K562 (cell line): Measurements from ENCODE around the gene TFF3. TPM values are rescaled to one million over a fixed set of nuclear protein-coding genes. Genes with fewer than 3 reads are reported as not detected.

ENCODE experiments used
- ATAC-seq: fragments of 200-7000 bp; cut with Tn5 transposase; 3 replicates; pipeline ENCODE4 v1.9.1; 2020; ENCODE audit warnings: moderate library complexity
- BruUV-seq: library from RNA; stranded (reverse); fragments of 400-500 nt; replicated peaks from 2 replicates; lab custom pipeline; 2021; lab: Mats Ljungman, UMichigan
- CTCF ChIA-PET: fragments of 300-600 bp; formaldehyde crosslinking; extraction: SDS; loops from one replicate; lab custom pipeline; 2021; ENCODE audit warnings: low intra/inter-chr PET ratio; lab: Yijun Ruan, JAX
- POLR2A ChIA-PET: fragments of 300-600, 350-650 bp; sonication (Branson Sonifier 250); formaldehyde crosslinking; extraction: SDS; loops from one replicate; lab custom pipeline; 2021; ENCODE audit warnings: antibody characterized with exemption, inconsistent platforms; lab: Yijun Ruan, JAX
- DNase-seq, 4 experiments: peaks; one replicate each; pipeline versions ENCODE4 v3.0.0 to v3.0.0-alpha.2; 2011 to 2018; ENCODE audit warnings: low spot score in 3 of 4, mixed read lengths in 3 of 4; ENCODE audit errors: extremely low read depth in 1 of 4
- FAIRE-seq: peaks from 2 replicates; lab custom pipeline; 2011; peaks lifted over from hg19 to GRCh38; lab: Jason Lieb, UNC
- H2AFZ ChIP-seq: 2 replicates; pipeline ENCODE4 v1.6.0; 2011; ENCODE audit warnings: low read depth, low read length, control low read depth, inconsistent platforms
- H3K27ac ChIP-seq: fragments of 200-600 bp; 3 replicates; pipeline ENCODE4 v1.8.0; 2011; ENCODE audit warnings: low read depth, mild to moderate bottlenecking, control low read depth, inconsistent platforms, low read length, moderate library complexity, mixed read lengths; ENCODE audit errors: extremely low read depth
- H3K27me3 ChIP-seq, 2 experiments: fragments of 300-600 bp in 1 of 2; 2 replicates in 1 of 2; 3 replicates in 1 of 2; pipeline versions ENCODE4 v1.6.0 to v1.8.0; 2011; ENCODE audit warnings: inconsistent platforms in 2 of 2, low read length in 2 of 2, mild to moderate bottlenecking in 1 of 2, mixed read lengths in 1 of 2, moderate library complexity in 1 of 2; ENCODE audit not compliant: control insufficient read depth in 2 of 2, insufficient read depth in 2 of 2
- H3K36me3 ChIP-seq: fragments of 300-600 bp; 3 replicates; pipeline ENCODE4 v1.8.0; 2011; ENCODE audit warnings: mild to moderate bottlenecking, low read length, inconsistent platforms; ENCODE audit not compliant: control insufficient read depth, insufficient read depth
- H3K4me1 ChIP-seq, 2 experiments: fragments of 200-600 bp in 1 of 2; replicated peaks in 1 of 2; 2 replicates in 1 of 2; 3 replicates in 1 of 2; pipeline versions ENCODE4 v1.5.1 to v1.8.0; 2011; ENCODE audit warnings: inconsistent platforms in 2 of 2, low read length in 2 of 2, mild to moderate bottlenecking in 1 of 2, mixed read lengths in 1 of 2, moderate library complexity in 1 of 2; ENCODE audit not compliant: control insufficient read depth in 2 of 2, insufficient read depth in 2 of 2
- H3K4me2 ChIP-seq: 2 replicates; pipeline ENCODE4 v1.6.1; 2011; ENCODE audit warnings: low read length, control low read depth, inconsistent platforms, mixed read lengths; ENCODE audit not compliant: insufficient read depth
- H3K4me3 ChIP-seq: fragments of 200-600 bp; sonication (generic), shearing (Covaris generic); 2 replicates; pipeline ENCODE4 v1.5.1; 2016; ENCODE audit warnings: control low read depth, inconsistent platforms
- H3K79me2 ChIP-seq: fragments of 200-600 bp; 3 replicates; pipeline ENCODE4 v1.8.0; 2011; ENCODE audit warnings: low read length, inconsistent platforms; ENCODE audit not compliant: control insufficient read depth, insufficient read depth
- H3K9ac ChIP-seq, 2 experiments: 2 replicates each; pipeline versions ENCODE4 v1.6.0 to v1.6.1; 2011; ENCODE audit warnings: low read depth in 2 of 2, low read length in 2 of 2, control low read depth in 1 of 2, inconsistent platforms in 1 of 2, mild to moderate bottlenecking in 1 of 2, mixed read lengths in 1 of 2; ENCODE audit not compliant: insufficient read depth in 1 of 2
- H3K9me1 ChIP-seq: one replicate; pipeline ENCODE4 v1.6.0; 2011; ENCODE audit warnings: inconsistent platforms, mild to moderate bottlenecking, low read length, moderate library complexity; ENCODE audit not compliant: control insufficient read depth, insufficient read depth
- H3K9me3 ChIP-seq: replicated peaks from 2 replicates; pipeline ENCODE4 v1.5.1; 2011; ENCODE audit warnings: low read depth, low read length, inconsistent platforms; ENCODE audit not compliant: control insufficient read depth, insufficient read depth
- H4K20me1 ChIP-seq: replicated peaks from 2 replicates; pipeline ENCODE4 v1.6.1; 2011; ENCODE audit warnings: low read length, inconsistent platforms, mixed read lengths; ENCODE audit not compliant: control insufficient read depth, insufficient read depth
- BRD9 ChIP-seq: fragments of 450-650 bp; IDR thresholded peaks from 2 replicates; pipeline ENCODE4 v1.6.1; 2018; ENCODE audit warnings: low read depth; ENCODE audit not compliant: partially characterized antibody
- CREM ChIP-seq: IDR thresholded peaks from 2 replicates; pipeline ENCODE4 v1.6.1; 2014; ENCODE audit warnings: antibody characterized with exemption, low read depth
- CUX1 ChIP-seq: fragments of 200-800 bp; sonication (Bioruptor generic); IDR thresholded peaks from 2 replicates; pipeline ENCODE4 v1.6.1; 2016; ENCODE audit warnings: missing genetic modification characterization, missing compliant biosample characterization
- ETV1 ChIP-seq: fragments of 450-650 bp; conservative IDR thresholded peaks from 2 replicates; pipeline ENCODE4 v1.6.1; 2016; ENCODE audit warnings: missing genetic modification characterization, control low read depth, low read depth, missing compliant biosample characterization
- ETV6 ChIP-seq, 3 experiments: fragments of 150-350 bp in 1 of 3; sonication (generic) in 1 of 3; formaldehyde crosslinking in 1 of 3; IDR thresholded peaks; 2 replicates each; pipeline versions ENCODE4 v1.6.1 to v1.8.0; 2014 to 2022; ENCODE audit warnings: borderline replicate concordance in 2 of 3, low read depth in 2 of 3, antibody characterized with exemption in 1 of 3, low read length in 1 of 3, mild to moderate bottlenecking in 1 of 3, missing genetic modification reagents in 1 of 3
- FUS ChIP-seq: fragments of 200-400 bp; formaldehyde crosslinking; optimal IDR thresholded peaks from 2 replicates; pipeline ENCODE3; 2017; ENCODE audit warnings: low read depth, low read length
- IRF2 ChIP-seq: sonication (generic); formaldehyde crosslinking; IDR thresholded peaks from 2 replicates; pipeline ENCODE4 v1.8.1; 2022; ENCODE audit warnings: mild to moderate bottlenecking, missing genetic modification reagents
- KDM4B ChIP-seq, 2 experiments: fragments of 450-650 bp in 1 of 2; sonication (generic) in 1 of 2; IDR thresholded peaks; 2 replicates each; pipeline ENCODE4 v1.6.1; 2016 to 2017; ENCODE audit warnings: borderline replicate concordance in 2 of 2, antibody characterized with exemption in 1 of 2, low read depth in 1 of 2, mild to moderate bottlenecking in 1 of 2
- MTA2 ChIP-seq: fragments of 450-650 bp; IDR thresholded peaks from 2 replicates; pipeline ENCODE4 v1.6.1; 2016; ENCODE audit warnings: low read depth
- SPI1 ChIP-seq: IDR thresholded peaks from 2 replicates; pipeline ENCODE4 v1.6.1; 2011; ENCODE audit warnings: low read depth, low read length, control low read depth, borderline replicate concordance
- XRCC5 ChIP-seq: fragments of 200-400 bp; formaldehyde crosslinking; IDR thresholded peaks from 2 replicates; pipeline ENCODE4 v1.6.1; 2017; ENCODE audit warnings: low read depth, mild to moderate bottlenecking, low read length
- WGBS: fragments of 100-300 bp; shearing (Covaris generic); methylation state at CpG from one replicate; pipeline ENCODE4 v1.1.6; 2016; ENCODE audit warnings: low coverage, mixed read lengths; ENCODE audit not compliant: insufficient coverage; ENCODE audit errors: missing lambda C conversion rate; 5-methylcytosine and 5-hydroxymethylcytosine counted together
- in situ Hi-C: fragments of 300-500 bp; cut with MboI; formaldehyde crosslinking; loops from 4 replicates; pipeline ENCODE4 v1.15.0; 2018; ENCODE audit warnings: inconsistent platforms, mixed read lengths
- intact Hi-C: fragments of 100-400 bp; cut with micrococcal nuclease; formaldehyde crosslinking; loops from 2 replicates; pipeline ENCODE4 v1.14.2; 2022
- polyA plus RNA-seq, 8 experiments: library from polyadenylated mRNA; depleted of rRNA in 4 of 8; stranded (reverse) in 5 of 8; unstranded in 3 of 8; fragments of >200 nt; fragmentation: Nextera tagmentation in 2 of 8; fragmentation: Illumina TruSeq in 1 of 8; extraction: Ambion mirVana in 2 of 8; extraction: Trizol in 1 of 8; gene quantifications; 2 replicates each; pipeline versions ENCODE4 v1.2.1 to v1.2.3, GENCODE V29; 2011 to 2014; ENCODE audit warnings: inconsistent platforms in 1 of 8, missing spikeins in 1 of 8
- total RNA-seq, 7 experiments: library from RNA; depleted of rRNA in 6 of 7; stranded (reverse); fragments of >200 nt in 6 of 7; fragmentation: Illumina TruSeq in 2 of 7; extraction: Trizol in 2 of 7; gene quantifications; 2 replicates each; pipeline versions ENCODE4 v1.2.1 to v1.2.3, GENCODE V29; 2011 to 2021; ENCODE audit warnings: low replicate concordance in 1 of 7
- TF ChIP-seq, protein P1 (sequence below): fragments of 250-450 bp; sonication (Bioruptor Pico); IDR thresholded peaks from 2 replicates; pipeline ENCODE4 v1.5.0; 2021; ENCODE audit warnings: mild to moderate bottlenecking, moderate library complexity
- TF ChIP-seq, protein P2 (sequence below), 2 experiments: fragments of 450-650 bp in 1 of 2; sonication (generic) in 1 of 2; formaldehyde crosslinking; conservative IDR thresholded peaks; 2 replicates each; pipeline versions ENCODE4 v1.4.0 to v1.8.1; 2020 to 2022; ENCODE audit warnings: mild to moderate bottlenecking in 1 of 2, missing genetic modification reagents in 1 of 2

TFF3 gene
- total and polyA plus RNA-seq, 9 of the 15 experiments (the other 6 are each of a cell fraction or from before 2014, with no cell fraction given), result 0.78 TPM; not detected in 8

- FAIRE-seq, result no peak
- TF ChIP-seq ETV6 (IDR thresholded peaks at IDR 0.05; ENCODE audit: borderline replicate concordance in 1 of 2, low read depth in 2 of 2, low read length in 1 of 2) (no peak), ETV6 (CRISPR knock-in tag; IDR thresholded peaks at IDR 0.05; ENCODE audit: borderline replicate concordance) (no peak), SPI1 (no peak), FUS (no peak), XRCC5 (no peak), CUX1 (no peak), CREM (no peak), MTA2 (no peak), KDM4B (IDR thresholded peaks at IDR 0.05; ENCODE audit: borderline replicate concordance in 2 of 2, low read depth in 1 of 2) (no peak), ETV1 (tag) (no peak), BRD9 (no peak), IRF2 (CRISPR knock-in tag) (no peak)
- TF ChIP-seq, protein P1, sequence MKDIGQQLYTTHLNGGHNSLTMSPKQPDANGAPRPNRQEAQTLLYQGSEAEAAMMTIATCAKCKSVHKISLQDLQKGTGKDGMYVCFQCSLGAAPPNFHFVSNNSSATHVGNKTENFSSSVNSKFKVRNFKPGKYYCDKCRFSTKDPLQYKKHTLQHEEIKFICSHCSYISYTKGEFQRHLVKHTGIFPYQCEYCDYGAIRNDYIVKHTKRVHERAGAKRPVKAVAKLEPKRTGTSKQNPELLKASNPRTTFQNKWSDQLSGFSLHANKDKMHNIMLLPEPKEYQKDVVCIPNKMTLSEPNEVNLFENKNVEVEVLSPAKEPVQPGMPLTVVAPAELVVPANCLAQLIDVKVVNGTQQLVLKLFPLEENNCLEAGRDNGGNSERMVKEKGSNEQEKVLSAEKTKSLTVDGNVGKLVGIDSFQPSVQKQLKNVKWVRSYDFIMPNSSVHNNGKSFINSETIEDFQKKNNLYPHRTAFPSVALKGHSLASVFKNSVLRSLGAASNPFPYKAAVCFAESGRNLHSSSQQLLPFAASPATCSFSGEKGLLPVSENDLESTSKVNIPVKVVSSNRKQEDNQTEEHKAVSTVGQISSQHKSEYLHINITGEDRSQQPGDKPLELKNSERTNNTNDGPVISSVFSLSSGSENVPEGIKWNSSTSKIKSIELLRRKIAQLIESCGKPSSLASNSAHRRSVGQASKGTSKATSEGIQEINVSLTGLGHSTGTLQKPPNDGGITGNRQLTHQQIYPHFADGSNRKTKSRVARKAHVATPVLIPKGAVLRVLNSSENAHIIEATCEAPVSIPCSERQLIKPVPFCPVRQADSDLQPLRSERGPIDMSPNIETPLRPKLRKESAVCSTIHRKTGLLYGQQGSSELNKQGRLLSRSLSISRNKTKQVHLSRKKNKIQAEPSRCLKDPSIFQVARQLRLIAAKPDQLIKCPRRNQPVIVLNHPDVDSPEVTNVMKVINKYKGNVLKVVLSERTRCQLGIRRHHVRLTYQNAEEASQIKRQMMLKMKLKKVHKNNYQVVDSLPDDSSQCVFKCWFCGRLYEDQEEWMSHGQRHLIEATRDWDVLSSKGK (CRISPR knock-in tag), result no peak
- TF ChIP-seq, protein P2, sequence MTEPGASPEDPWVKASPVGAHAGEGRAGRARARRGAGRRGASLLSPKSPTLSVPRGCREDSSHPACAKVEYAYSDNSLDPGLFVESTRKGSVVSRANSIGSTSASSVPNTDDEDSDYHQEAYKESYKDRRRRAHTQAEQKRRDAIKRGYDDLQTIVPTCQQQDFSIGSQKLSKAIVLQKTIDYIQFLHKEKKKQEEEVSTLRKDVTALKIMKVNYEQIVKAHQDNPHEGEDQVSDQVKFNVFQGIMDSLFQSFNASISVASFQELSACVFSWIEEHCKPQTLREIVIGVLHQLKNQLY (CRISPR knock-in tag; conservative IDR thresholded peaks at IDR 0.05), result no peak
- POLR2A ChIA-PET, result no interaction called here
- no peak overlapping the region for H3K9ac ChIP-seq
- in situ Hi-C loops, result no loop called here
- no peak for ATAC-seq
- no TSS peak for BruUV-seq
- intact Hi-C loops, result no loop called here
- no peaks in the 10 kb centered on the region for H3K9me3 ChIP-seq
- no peaks in the 10 kb centered on the region for H3K36me3 ChIP-seq
- no peak overlapping the region for H3K4me2 ChIP-seq
- DNase-seq, result no peak
- peaks cover 44 to 62% of the 10 kb centered on the region in 2 experiments for H3K27me3 ChIP-seq
- H3K79me2 ChIP-seq, result no peaks in the 10 kb centered on the region
- no peaks in the 10 kb centered on the region for H3K4me1 ChIP-seq
- 0 out of 2 replicates have a peak, but pooled peaks cover 6% of the 10 kb centered on the region for H4K20me1 ChIP-seq
- H3K9me1 ChIP-seq, result no peaks in the 10 kb centered on the region
- no peak overlapping the region for H3K27ac ChIP-seq
- H3K4me3 ChIP-seq, result no peak overlapping the region
- CTCF ChIA-PET, result no interaction called here
- 0% methylated on average over 4 of the region's 4 CpGs for WGBS
- no peak overlapping the region for H2AFZ ChIP-seq
Measured at GRCh38 chr21:42321845-42322244, 6.6 kb upstream of the TFF3 start.
